ENCODE measurements around the gene INO80B. TPM values are rescaled to one million over a fixed set of nuclear protein-coding genes. Genes with fewer than 3 reads are reported as not detected.

The INO80B gene
- 22.8 and 23.3 TPM in 2 replicates for polyA plus RNA-seq (2013)

- peak within 1 kb of the TSS; percentile 74 for H3K9ac ChIP-seq (ENCODE audit: low read length)
- no peak within 1 kb of the TSS for H3K27ac ChIP-seq (ENCODE audit: low read depth, low read length)
- WGBS (ENCODE audit: extremely low coverage, insufficient coverage, insufficient read length): no CpG with 5 or more reads among the region's 40 CpGs
- peak; percentile 95 to 100 for DNase-seq
- no peaks in the 10 kb centered on the region for H3K9me3 ChIP-seq (ENCODE audit: insufficient read depth, low read depth, low read length)
- no peaks in the 10 kb centered on the region for H3K27me3 ChIP-seq (ENCODE audit: insufficient read depth, low read length)
- H2BK12ac ChIP-seq (ENCODE audit: low read length): no peak within 1 kb of the TSS
- peaks cover 7 to 13% of the 10 kb centered on the region in 2 experiments for H3K4me1 ChIP-seq (ENCODE audit: control insufficient read depth in 1 of 2, insufficient read depth in 2 of 2, low read length in 2 of 2)
- peak within 1 kb of the TSS; percentile 73 for H3K4me3 ChIP-seq (ENCODE audit: low read depth, low read length)
- peak within 1 kb of the TSS; percentile 11 for H2AK5ac ChIP-seq (ENCODE audit: low read length)
- peak within 1 kb of the TSS; percentile 89 for H3K4me2 ChIP-seq (ENCODE audit: low read length)
- peak within 1 kb of the TSS; percentile 58 for H4K8ac ChIP-seq (ENCODE audit: low read depth, low read length)
- H4K12ac ChIP-seq (ENCODE audit: low read depth, low read length): peak within 1 kb of the TSS; percentile 28
- no peak within 1 kb of the TSS for H4K91ac ChIP-seq (ENCODE audit: low read depth, low read length)
- peak within 1 kb of the TSS; percentile 4 for H2AFZ ChIP-seq (ENCODE audit: insufficient read depth, low read length, poor library complexity)
- H3K36me3 ChIP-seq (ENCODE audit: control insufficient read depth in 1 of 2, insufficient read depth in 2 of 2, low read length in 2 of 2): peaks cover under 1 to 6% of the 10 kb centered on the region in 2 experiments
- H2BK5ac ChIP-seq (ENCODE audit: low read depth, low read length, poor library complexity): no peak within 1 kb of the TSS
- peak within 1 kb of the TSS; percentile 24 for H3K4ac ChIP-seq (ENCODE audit: low read depth, low read length)
- H3K79me1 ChIP-seq (ENCODE audit: low read length): peaks cover 13% of the 10 kb centered on the region
- peak within 1 kb of the TSS; percentile 18 for H2BK120ac ChIP-seq (ENCODE audit: insufficient read depth, low read length, poor library complexity)
- H3K23ac ChIP-seq (ENCODE audit: low read length): no peak within 1 kb of the TSS
- peaks cover 10% of the 10 kb centered on the region for H3K79me2 ChIP-seq (ENCODE audit: control insufficient read depth, insufficient read depth, low read length, poor library complexity)
- H3K14ac ChIP-seq (ENCODE audit: low read length): peak within 1 kb of the TSS; percentile 12
- no peak within 1 kb of the TSS for H3K18ac ChIP-seq (ENCODE audit: low read length)
These were observed at the start of gene INO80B for GRCh38 chr2:74454654-74455511. INO80B (plus strand) TSS chr2:74455087; CDS start chr2:74455117, 30 bp downstream.

GRCh38 chr2:74406035-74406434 lies 48.9 kb upstream of the INO80B start:
- no peak overlapping the region for H3K9ac ChIP-seq (ENCODE audit: low read length)
- H3K23ac ChIP-seq (ENCODE audit: low read length): no peak overlapping the region
- no peak overlapping the region for H3K27ac ChIP-seq (ENCODE audit: low read depth, low read length)
- H3K79me2 ChIP-seq (ENCODE audit: control insufficient read depth, insufficient read depth, low read length, poor library complexity): no peaks in the 10 kb centered on the region
- no peak overlapping the region for H4K12ac ChIP-seq (ENCODE audit: low read depth, low read length)
- peaks cover 5 to 8% of the 10 kb centered on the region in 2 experiments for H3K4me1 ChIP-seq (ENCODE audit: control insufficient read depth in 1 of 2, insufficient read depth in 2 of 2, low read length in 2 of 2)
- H3K4me3 ChIP-seq (ENCODE audit: low read depth, low read length): no peak overlapping the region
- no peak overlapping the region for H3K18ac ChIP-seq (ENCODE audit: low read length)
- no peak overlapping the region for H2BK12ac ChIP-seq (ENCODE audit: low read length)
- H3K27me3 ChIP-seq (ENCODE audit: insufficient read depth, low read length): no peaks in the 10 kb centered on the region
- no peaks in the 10 kb centered on the region for H3K9me3 ChIP-seq (ENCODE audit: insufficient read depth, low read depth, low read length)
- DNase-seq: no peak
- no peak overlapping the region for H4K91ac ChIP-seq (ENCODE audit: low read depth, low read length)
- H3K36me3 ChIP-seq (ENCODE audit: control insufficient read depth in 1 of 2, insufficient read depth in 2 of 2, low read length in 2 of 2): no peaks in the 10 kb centered on the region
- H2AFZ ChIP-seq (ENCODE audit: insufficient read depth, low read length, poor library complexity): no peak overlapping the region
- H2BK5ac ChIP-seq (ENCODE audit: low read depth, low read length, poor library complexity): no peak overlapping the region
- no peak overlapping the region for H4K8ac ChIP-seq (ENCODE audit: low read depth, low read length)
- no peak overlapping the region for H2BK120ac ChIP-seq (ENCODE audit: insufficient read depth, low read length, poor library complexity)
- no peak overlapping the region for H3K4ac ChIP-seq (ENCODE audit: low read depth, low read length)
- no peak overlapping the region for H2AK5ac ChIP-seq (ENCODE audit: low read length)
- no peak overlapping the region for H3K4me2 ChIP-seq (ENCODE audit: low read length)
- no peaks in the 10 kb centered on the region for H3K79me1 ChIP-seq (ENCODE audit: low read length)
- H3K14ac ChIP-seq (ENCODE audit: low read length): no peak overlapping the region

GRCh38 chr2:74407682-74408081 lies 47.2 kb upstream of the INO80B start:
- no peak overlapping the region for H3K4me3 ChIP-seq (ENCODE audit: low read depth, low read length)
- H3K4ac ChIP-seq (ENCODE audit: low read depth, low read length): no peak overlapping the region
- H2AK5ac ChIP-seq (ENCODE audit: low read length): no peak overlapping the region
- H3K4me2 ChIP-seq (ENCODE audit: low read length): no peak overlapping the region
- no peak overlapping the region for H3K18ac ChIP-seq (ENCODE audit: low read length)
- H4K12ac ChIP-seq (ENCODE audit: low read depth, low read length): no peak overlapping the region
- WGBS (ENCODE audit: extremely low coverage, insufficient coverage, insufficient read length): no CpG with 5 or more reads among the region's 5 CpGs
- H3K79me1 ChIP-seq (ENCODE audit: low read length): peaks cover 2% of the 10 kb centered on the region
- no peaks in the 10 kb centered on the region for H3K27me3 ChIP-seq (ENCODE audit: insufficient read depth, low read length)
- H2BK12ac ChIP-seq (ENCODE audit: low read length): no peak overlapping the region
- H2BK5ac ChIP-seq (ENCODE audit: low read depth, low read length, poor library complexity): no peak overlapping the region
- no peak overlapping the region for H3K14ac ChIP-seq (ENCODE audit: low read length)
- H3K79me2 ChIP-seq (ENCODE audit: control insufficient read depth, insufficient read depth, low read length, poor library complexity): no peaks in the 10 kb centered on the region
- H4K8ac ChIP-seq (ENCODE audit: low read depth, low read length): no peak overlapping the region
- H3K4me1 ChIP-seq (ENCODE audit: control insufficient read depth in 1 of 2, insufficient read depth in 2 of 2, low read length in 2 of 2): peaks cover 5 to 8% of the 10 kb centered on the region in 2 experiments
- H3K9ac ChIP-seq (ENCODE audit: low read length): no peak overlapping the region
- H3K9me3 ChIP-seq (ENCODE audit: insufficient read depth, low read depth, low read length): no peaks in the 10 kb centered on the region
- no peak overlapping the region for H3K23ac ChIP-seq (ENCODE audit: low read length)
- H2BK120ac ChIP-seq (ENCODE audit: insufficient read depth, low read length, poor library complexity): no peak overlapping the region
- H3K27ac ChIP-seq (ENCODE audit: low read depth, low read length): no peak overlapping the region
- H2AFZ ChIP-seq (ENCODE audit: insufficient read depth, low read length, poor library complexity): no peak overlapping the region
- H4K91ac ChIP-seq (ENCODE audit: low read depth, low read length): no peak overlapping the region
- H3K36me3 ChIP-seq (ENCODE audit: control insufficient read depth in 1 of 2, insufficient read depth in 2 of 2, low read length in 2 of 2): no peaks in the 10 kb centered on the region
- no peak for DNase-seq

GRCh38 chr2:74413001-74413698 lies 41.7 kb upstream of the INO80B start:
- no CpG with 5 or more reads among the region's 8 CpGs for WGBS (ENCODE audit: extremely low coverage, insufficient coverage, insufficient read length)
- H3K4me2 ChIP-seq (ENCODE audit: low read length): no peak overlapping the region
- no peak overlapping the region for H2AFZ ChIP-seq (ENCODE audit: insufficient read depth, low read length, poor library complexity)
- no peak overlapping the region for H4K8ac ChIP-seq (ENCODE audit: low read depth, low read length)
- no peak overlapping the region for H3K9ac ChIP-seq (ENCODE audit: low read length)
- H3K4me1 ChIP-seq (ENCODE audit: control insufficient read depth in 1 of 2, insufficient read depth in 2 of 2, low read length in 2 of 2): peaks cover 5% of the 10 kb centered on the region in 2 experiments
- no peaks in the 10 kb centered on the region for H3K36me3 ChIP-seq (ENCODE audit: control insufficient read depth in 1 of 2, insufficient read depth in 2 of 2, low read length in 2 of 2)
- H3K23ac ChIP-seq (ENCODE audit: low read length): no peak overlapping the region
- no peak overlapping the region for H3K4ac ChIP-seq (ENCODE audit: low read depth, low read length)
- H2AK5ac ChIP-seq (ENCODE audit: low read length): no peak overlapping the region
- DNase-seq: peak; percentile 51 to 68
- H3K4me3 ChIP-seq (ENCODE audit: low read depth, low read length): no peak overlapping the region
- H3K79me1 ChIP-seq (ENCODE audit: low read length): peaks cover 2% of the 10 kb centered on the region
- no peak overlapping the region for H3K18ac ChIP-seq (ENCODE audit: low read length)
- H3K27me3 ChIP-seq (ENCODE audit: insufficient read depth, low read length): no peaks in the 10 kb centered on the region
- peaks cover 4% of the 10 kb centered on the region for H3K9me3 ChIP-seq (ENCODE audit: insufficient read depth, low read depth, low read length)
- H3K27ac ChIP-seq (ENCODE audit: low read depth, low read length): no peak overlapping the region
- no peak overlapping the region for H2BK120ac ChIP-seq (ENCODE audit: insufficient read depth, low read length, poor library complexity)
- no peak overlapping the region for H4K91ac ChIP-seq (ENCODE audit: low read depth, low read length)
- H3K79me2 ChIP-seq (ENCODE audit: control insufficient read depth, insufficient read depth, low read length, poor library complexity): no peaks in the 10 kb centered on the region
- H2BK12ac ChIP-seq (ENCODE audit: low read length): no peak overlapping the region
- H2BK5ac ChIP-seq (ENCODE audit: low read depth, low read length, poor library complexity): no peak overlapping the region
- no peak overlapping the region for H3K14ac ChIP-seq (ENCODE audit: low read length)
- no peak overlapping the region for H4K12ac ChIP-seq (ENCODE audit: low read depth, low read length)
